Mesendoderm (in vitro differentiated cells): Measurements from ENCODE around the gene PA2G4.

Source experiments
- DNase-seq: peaks from one replicate; pipeline ENCODE4 v3.0.0; 2013
- H2AK5ac ChIP-seq: 2 replicates; pipeline ENCODE4 v1.6.1; 2013; ENCODE audit warnings: low read length, inconsistent platforms
- H2BK120ac ChIP-seq: 2 replicates; pipeline ENCODE4 v1.6.1; 2013; ENCODE audit warnings: low read depth, mild to moderate bottlenecking, low read length, moderate library complexity, mixed read lengths
- H2BK15ac ChIP-seq: replicated peaks from 2 replicates; pipeline ENCODE4 v1.6.1; 2013; ENCODE audit warnings: low read depth, mild to moderate bottlenecking, moderate library complexity
- H2BK5ac ChIP-seq: 2 replicates; pipeline ENCODE4 v1.6.1; 2013; ENCODE audit warnings: low read length, inconsistent platforms
- H3K18ac ChIP-seq: 2 replicates; pipeline ENCODE4 v1.6.1; 2013; ENCODE audit warnings: mild to moderate bottlenecking, low read length, mixed read lengths
- H3K23ac ChIP-seq: one replicate; pipeline ENCODE4 v1.6.1; 2013; ENCODE audit warnings: low read length
- H3K27ac ChIP-seq: 2 replicates; pipeline ENCODE4 v1.5.1; 2013; ENCODE audit warnings: low read depth, mild to moderate bottlenecking, inconsistent platforms, low read length, moderate library complexity
- H3K27me3 ChIP-seq: 2 replicates; pipeline ENCODE4 v1.6.1; 2013; ENCODE audit warnings: low read length, control low read depth, mild to moderate bottlenecking, inconsistent platforms; ENCODE audit not compliant: insufficient read depth, poor library complexity
- H3K36me3 ChIP-seq: 2 replicates; pipeline ENCODE4 v1.6.1; 2013; ENCODE audit warnings: low read length, inconsistent platforms; ENCODE audit not compliant: control insufficient read depth, insufficient read depth
- H3K4ac ChIP-seq: one replicate; pipeline ENCODE4 v1.6.1; 2013; ENCODE audit warnings: low read depth, mild to moderate bottlenecking, low read length, moderate library complexity
- H3K4me1 ChIP-seq: 2 replicates; pipeline ENCODE4 v1.6.1; 2013; ENCODE audit warnings: low read depth, low read length, inconsistent platforms; ENCODE audit not compliant: control insufficient read depth
- H3K4me2 ChIP-seq: 2 replicates; pipeline ENCODE4 v1.6.1; 2013; ENCODE audit warnings: low read length
- H3K4me3 ChIP-seq: 2 replicates; pipeline ENCODE4 v1.5.1; 2013; ENCODE audit warnings: mild to moderate bottlenecking, low read length
- H3K56ac ChIP-seq: one replicate; pipeline ENCODE4 v1.6.1; 2013; ENCODE audit warnings: low read length
- H3K79me1 ChIP-seq: 2 replicates; pipeline ENCODE4 v1.6.1; 2013; ENCODE audit warnings: low read length, inconsistent platforms
- H3K79me2 ChIP-seq: 2 replicates; pipeline ENCODE4 v1.6.1; 2013; ENCODE audit warnings: mild to moderate bottlenecking, low read length; ENCODE audit not compliant: control insufficient read depth, insufficient read depth
- H3K9ac ChIP-seq: 2 replicates; pipeline ENCODE4 v1.6.1; 2013; ENCODE audit warnings: low read length, inconsistent platforms
- H4K5ac ChIP-seq: one replicate; pipeline ENCODE4 v1.6.1; 2013; ENCODE audit warnings: low read length
- H4K8ac ChIP-seq: one replicate; pipeline ENCODE4 v1.6.1; 2013; ENCODE audit warnings: low read depth, mild to moderate bottlenecking, control low read depth, low read length, moderate library complexity
- WGBS: extraction: QIAGEN DNeasy Blood & Tissue Kit; methylation state at CpG from one replicate; pipeline ENCODE4 v1.1.7; 2013; ENCODE audit warnings: low lambda C conversion rate, missing lambda C conversion rate; ENCODE audit not compliant: insufficient coverage; ENCODE audit errors: extremely low coverage; 5-methylcytosine and 5-hydroxymethylcytosine counted together

Gene PA2G4

DNA sequence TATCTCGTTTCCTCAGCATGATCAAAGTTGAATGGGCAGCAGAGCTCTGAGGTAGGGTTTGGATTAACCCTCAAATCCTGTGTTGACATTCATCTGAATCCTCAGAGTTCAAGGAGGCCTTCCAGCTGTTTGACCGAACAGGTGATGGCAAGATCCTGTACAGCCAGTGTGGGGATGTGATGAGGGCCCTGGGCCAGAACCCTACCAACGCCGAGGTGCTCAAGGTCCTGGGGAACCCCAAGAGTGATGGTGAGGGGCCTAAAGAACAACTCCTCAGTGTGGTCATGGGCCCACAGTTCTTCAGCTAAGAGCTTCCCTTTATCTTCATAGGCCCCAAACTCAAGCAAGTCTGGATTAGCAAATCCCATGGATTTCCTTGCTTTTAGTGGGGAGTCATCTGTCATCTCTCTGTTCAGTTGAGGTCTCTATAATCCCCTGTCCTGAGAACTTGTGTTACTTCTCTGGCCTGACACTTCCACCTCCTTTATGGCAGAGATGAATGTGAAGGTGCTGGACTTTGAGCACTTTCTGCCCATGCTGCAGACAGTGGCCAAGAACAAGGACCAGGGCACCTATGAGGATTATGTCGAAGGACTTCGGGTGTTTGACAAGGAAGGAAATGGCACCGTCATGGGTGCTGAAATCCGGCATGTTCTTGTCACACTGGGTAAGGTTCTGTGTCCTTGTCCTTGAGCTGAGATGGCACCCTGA is 55.3 kb downstream of the PA2G4 start:
- Histone ChIP-seq H3K79me1 (peaks cover 10% of the 10 kb centered on the region), H2BK120ac (no peak overlapping the region), H2BK15ac (no peak overlapping the region), H3K9ac (peak overlapping the region; percentile 100), H3K4me3 (peak overlapping the region; percentile 99), H3K4me2 (peak overlapping the region; percentile 95), H3K18ac (no peak overlapping the region), H4K5ac (no peak overlapping the region), H3K36me3 (peaks cover 14% of the 10 kb centered on the region), H3K4ac (no peak overlapping the region), H4K8ac (no peak overlapping the region), H3K27ac (no peak overlapping the region), H3K23ac (no peak overlapping the region), H3K4me1 (peaks cover 17% of the 10 kb centered on the region), H3K27me3 (no peaks in the 10 kb centered on the region), H2AK5ac (no peak overlapping the region), H3K56ac (peak overlapping the region; percentile 100), H3K79me2 (peaks cover 28% of the 10 kb centered on the region), H2BK5ac (no peak overlapping the region)
- no peak for DNase-seq
- no CpG with 5 or more reads among the region's 8 CpGs for whole genome bisulfite sequencing

DNA sequence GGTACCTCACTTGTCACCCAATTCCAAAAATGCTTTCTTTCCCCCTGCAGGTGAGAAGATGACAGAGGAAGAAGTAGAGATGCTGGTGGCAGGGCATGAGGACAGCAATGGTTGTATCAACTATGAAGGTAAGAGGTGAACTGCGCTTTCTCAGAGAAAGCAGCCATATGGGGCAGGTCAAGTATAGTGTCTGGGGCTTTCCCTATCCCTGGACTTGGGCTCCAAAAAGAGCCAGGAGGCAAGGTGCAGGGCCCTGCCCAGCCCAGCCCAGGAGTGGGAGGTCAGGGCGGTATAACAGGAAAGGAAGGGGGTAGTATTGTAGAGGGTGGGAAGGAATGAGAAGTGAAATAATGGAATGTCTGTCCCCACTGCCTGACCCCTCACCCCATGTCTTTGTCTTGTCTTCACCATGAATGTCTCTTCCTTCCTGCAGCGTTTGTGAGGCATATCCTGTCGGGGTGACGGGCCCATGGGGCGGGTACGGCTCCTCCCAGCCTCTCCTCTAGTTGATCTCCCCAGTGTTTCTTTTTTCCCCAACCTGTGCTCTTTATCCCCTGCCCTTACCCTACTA is 55.9 kb downstream of the PA2G4 start:
- Histone ChIP-seq H4K5ac (no peak overlapping the region), H3K23ac (no peak overlapping the region), H3K27me3 (no peaks in the 10 kb centered on the region), H2BK5ac (no peak overlapping the region), H3K79me2 (peaks cover 28% of the 10 kb centered on the region), H3K56ac (peak overlapping the region; percentile 100), H3K4me1 (peaks cover 17% of the 10 kb centered on the region), H2BK15ac (no peak overlapping the region), H2BK120ac (no peak overlapping the region), H2AK5ac (no peak overlapping the region), H3K4me2 (peak overlapping the region; percentile 95), H3K9ac (peak overlapping the region; percentile 100), H4K8ac (no peak overlapping the region), H3K4me3 (peak overlapping the region; percentile 7), H3K36me3 (peaks cover 14% of the 10 kb centered on the region), H3K79me1 (peaks cover 10% of the 10 kb centered on the region), H3K27ac (no peak overlapping the region), H3K4ac (no peak overlapping the region), H3K18ac (no peak overlapping the region)
- peak; percentile 21 for DNase-seq
- no CpG with 5 or more reads among the region's 7 CpGs for WGBS

DNA sequence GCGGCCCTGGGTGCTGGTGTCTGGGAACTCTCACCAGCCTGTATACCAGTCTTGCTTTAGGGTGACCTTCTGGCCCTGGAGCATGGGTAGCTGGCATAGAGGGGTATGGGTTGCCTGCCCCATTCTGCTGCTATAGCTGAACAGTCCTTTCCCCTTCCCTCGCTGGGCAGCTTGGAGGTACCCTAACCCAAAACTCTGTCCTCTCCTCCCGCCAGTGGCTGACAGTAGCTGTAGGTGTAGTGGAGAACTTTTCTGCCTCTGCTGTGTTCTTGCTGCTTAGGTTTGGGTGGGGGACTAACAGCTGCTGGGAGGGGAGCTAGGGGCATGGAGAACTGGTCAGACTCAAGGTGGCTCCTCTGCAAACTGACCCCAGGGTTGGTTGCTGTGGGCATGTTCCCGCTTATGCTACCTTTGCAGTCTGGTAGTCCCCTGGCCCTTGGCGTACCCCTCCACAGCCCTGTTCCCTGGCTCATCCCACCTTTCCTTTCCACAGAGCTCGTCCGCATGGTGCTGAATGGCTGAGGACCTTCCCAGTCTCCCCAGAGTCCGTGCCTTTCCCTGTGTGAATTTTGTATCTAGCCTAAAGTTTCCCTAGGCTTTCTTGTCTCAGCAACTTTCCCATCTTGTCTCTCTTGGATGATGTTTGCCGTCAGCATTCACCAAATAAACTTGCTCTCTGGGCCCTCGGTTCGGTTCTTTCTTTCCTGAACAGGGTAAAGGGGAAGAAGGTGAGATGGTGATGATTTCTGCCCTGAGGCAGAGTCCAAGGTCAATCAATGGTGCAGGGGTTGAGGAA is 56.7 kb downstream of the PA2G4 start:
- Histone ChIP-seq H2AK5ac (no peak overlapping the region), H3K27ac (no peak overlapping the region), H3K56ac (peak overlapping the region; percentile 35), H2BK5ac (no peak overlapping the region), H4K8ac (no peak overlapping the region), H3K18ac (no peak overlapping the region), H2BK120ac (no peak overlapping the region), H3K4me1 (peaks cover 17% of the 10 kb centered on the region), H3K36me3 (peaks cover 14% of the 10 kb centered on the region), H3K23ac (no peak overlapping the region), H3K9ac (peak overlapping the region; percentile 37), H4K5ac (no peak overlapping the region), H2BK15ac (no peak overlapping the region), H3K4ac (no peak overlapping the region), H3K79me2 (peaks cover 28% of the 10 kb centered on the region), H3K4me3 (no peak overlapping the region), H3K79me1 (peaks cover 10% of the 10 kb centered on the region), H3K27me3 (no peaks in the 10 kb centered on the region), H3K4me2 (peak overlapping the region; percentile 15)
- WGBS: no CpG with 5 or more reads among the region's 11 CpGs
- peak; percentile 3 for DNase-seq

DNA sequence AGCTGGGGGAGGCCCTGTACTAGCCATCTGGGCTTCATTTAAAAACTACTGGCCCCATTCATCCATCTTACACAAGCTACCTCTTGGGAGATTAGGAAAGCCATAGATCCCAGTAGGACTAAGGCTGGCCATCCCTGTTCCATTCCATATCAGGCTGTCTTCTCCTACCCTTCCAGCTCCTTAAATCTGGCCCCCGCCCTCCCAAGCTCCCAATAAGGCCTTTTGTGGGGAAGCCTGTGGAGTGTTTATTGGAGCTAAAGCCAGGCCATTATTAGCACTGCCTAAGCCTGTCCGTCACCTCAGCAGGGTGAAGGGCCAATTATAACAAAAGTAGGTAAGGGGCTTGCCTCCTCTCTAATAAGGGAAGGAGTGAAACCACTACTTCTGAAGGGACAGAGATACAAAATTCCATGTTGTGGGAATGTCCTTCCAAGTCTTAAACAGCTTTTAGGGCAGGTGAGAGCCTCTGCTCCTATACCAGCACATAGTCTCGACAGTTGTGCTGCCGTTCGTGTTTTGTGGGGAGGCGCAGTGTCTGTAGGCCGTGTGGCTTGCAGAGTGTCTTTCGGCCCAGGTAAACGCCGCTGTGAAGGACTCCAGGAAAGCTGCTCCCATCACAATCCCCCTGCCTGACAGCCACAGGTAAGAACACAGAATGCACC is 57.5 kb downstream of the PA2G4 start:
- H2BK5ac ChIP-seq: no peak overlapping the region
- H3K36me3 ChIP-seq: peaks cover 14% of the 10 kb centered on the region
- no peak overlapping the region for H3K4me3 ChIP-seq
- no peak overlapping the region for H3K4ac ChIP-seq
- H3K4me1 ChIP-seq: peaks cover 17% of the 10 kb centered on the region
- peaks cover 28% of the 10 kb centered on the region for H3K79me2 ChIP-seq
- H3K23ac ChIP-seq: no peak overlapping the region
- peaks cover 10% of the 10 kb centered on the region for H3K79me1 ChIP-seq
- no peak overlapping the region for H3K18ac ChIP-seq
- H2AK5ac ChIP-seq: no peak overlapping the region
- peak overlapping the region; percentile 4 for H3K9ac ChIP-seq
- H3K27ac ChIP-seq: no peak overlapping the region
- no CpG with 5 or more reads among the region's 10 CpGs for WGBS
- H2BK15ac ChIP-seq: no peak overlapping the region
- no peak overlapping the region for H4K5ac ChIP-seq
- H3K27me3 ChIP-seq: no peaks in the 10 kb centered on the region
- no peak overlapping the region for H2BK120ac ChIP-seq
- H3K56ac ChIP-seq: peak overlapping the region; percentile 17
- H3K4me2 ChIP-seq: no peak overlapping the region
- DNase-seq: peak; percentile 19
- H4K8ac ChIP-seq: no peak overlapping the region

DNA sequence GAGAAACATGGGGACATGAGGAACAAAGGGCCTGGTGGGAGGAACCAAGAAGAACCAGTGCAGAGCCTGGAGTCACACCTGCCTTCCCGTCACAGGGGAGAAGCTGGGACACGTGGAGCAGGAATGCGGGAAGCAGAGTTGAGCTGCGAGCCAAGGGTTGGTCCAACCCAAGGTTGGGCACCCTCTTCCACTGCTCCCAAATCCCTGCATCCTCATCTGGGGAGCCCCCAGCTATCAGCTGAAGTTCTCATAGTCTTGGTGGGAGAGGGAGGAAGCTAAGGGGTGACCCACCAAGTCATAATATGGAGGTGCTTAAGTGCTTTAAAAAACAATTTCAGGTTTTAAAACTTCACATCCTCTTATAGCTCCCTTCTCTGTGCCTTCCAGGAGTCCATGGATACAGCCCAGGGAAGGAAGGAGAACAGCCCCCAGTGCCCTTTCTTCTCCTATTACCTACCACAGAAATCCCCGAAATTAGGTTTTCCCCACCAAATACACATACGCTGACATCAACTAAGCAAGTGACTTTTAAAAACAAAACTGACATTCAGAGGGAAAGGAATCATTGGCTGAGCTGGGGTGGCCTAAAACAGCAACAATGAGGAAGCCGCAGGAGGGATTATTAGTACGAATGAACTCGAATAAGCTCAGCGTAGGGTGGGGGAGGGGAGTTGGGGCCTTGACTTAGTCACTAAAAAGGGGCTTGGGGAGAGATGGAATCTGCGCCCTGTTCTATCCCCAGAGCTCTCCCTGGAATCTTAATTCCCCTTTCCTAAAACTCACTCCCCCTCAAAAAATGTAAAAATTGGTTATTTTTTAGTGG is 58.3 kb downstream of the PA2G4 start:
- Histone ChIP-seq H3K27ac (no peak overlapping the region), H3K36me3 (peaks cover 16% of the 10 kb centered on the region), H2BK120ac (no peak overlapping the region)

More for the DNA sequence above, 58.3 kb downstream of the PA2G4 start:
- no peak overlapping the region for H2AK5ac ChIP-seq
- no peak overlapping the region for H3K4ac ChIP-seq
- H4K8ac ChIP-seq: no peak overlapping the region
- H3K4me2 ChIP-seq: no peak overlapping the region
- peak overlapping the region; percentile 10 for H3K56ac ChIP-seq
- peaks cover 10% of the 10 kb centered on the region for H3K79me1 ChIP-seq
- peaks cover 17% of the 10 kb centered on the region for H3K4me1 ChIP-seq
- H3K18ac ChIP-seq: no peak overlapping the region
- H3K27me3 ChIP-seq: no peaks in the 10 kb centered on the region
- no peak overlapping the region for H2BK15ac ChIP-seq
- peak overlapping the region; percentile 18 for H3K9ac ChIP-seq
- H3K23ac ChIP-seq: no peak overlapping the region
- no peak overlapping the region for H3K4me3 ChIP-seq
- H3K79me2 ChIP-seq: peaks cover 28% of the 10 kb centered on the region
- H2BK5ac ChIP-seq: no peak overlapping the region
- peak; percentile 58 for DNase-seq
- H4K5ac ChIP-seq: no peak overlapping the region
- no CpG with 5 or more reads among the region's 11 CpGs for WGBS
